IPS DF 19.7 (cell line): Measurements from ENCODE around the gene ALX4.

Experiments
- DNase-seq: peaks from one replicate; pipeline ENCODE4 v3.0.0-alpha.2; 2013; ENCODE audit warnings: low read depth, low spot score

ALX4 gene

GRCh38 chr11:44315947-44316658 lies 6.2 kb upstream of the ALX4 start:
- DNase-seq, result no peak

GRCh38 chr11:44314733-44315132 lies 4.8 kb upstream of the ALX4 start:
- DNase-seq, result no peak

GRCh38 chr11:44313761-44314489 lies 4.0 kb upstream of the ALX4 start:
- no peak for DNase-seq

- DNase-seq, result no peak
Observed at GRCh38 chr11:44312876-44313275, 2.9 kb upstream of the ALX4 start.

- DNase-seq, result no peak
Observed at GRCh38 chr11:44311339-44312261, 1.7 kb upstream of the ALX4 start.

- DNase-seq, result no peak
Observed at GRCh38 chr11:44310463-44311272, 729 bp upstream of the ALX4 start.

GRCh38 chr11:44310206-44310462 lies 195 bp upstream of the ALX4 start:
- DNase-seq, result no peak

- no peak for DNase-seq
Observed at GRCh38 chr11:44308923-44309477, 939 bp downstream of the ALX4 start.

- no peak for DNase-seq
Observed at GRCh38 chr11:44308256-44308922, 1.6 kb downstream of the ALX4 start.

- no peak for DNase-seq
Observed at GRCh38 chr11:44307340-44308099, 2.4 kb downstream of the ALX4 start.

GRCh38 chr11:44306918-44307244 lies 3.1 kb downstream of the ALX4 start:
- no peak for DNase-seq

GRCh38 chr11:44306052-44306917 lies 3.7 kb downstream of the ALX4 start:
- DNase-seq, result no peak

- DNase-seq, result no peak
Observed at GRCh38 chr11:44305470-44306051, 4.4 kb downstream of the ALX4 start.

GRCh38 chr11:44305026-44305469 lies 4.9 kb downstream of the ALX4 start:
- DNase-seq, result no peak

- no peak for DNase-seq
Observed at GRCh38 chr11:44304091-44305025, 5.6 kb downstream of the ALX4 start.

- DNase-seq, result no peak
Observed at GRCh38 chr11:44303401-44303938, 6.5 kb downstream of the ALX4 start.

- DNase-seq, result no peak
Observed at GRCh38 chr11:44301564-44302271, 8.2 kb downstream of the ALX4 start.
